Mesenchymal stem cell (in vitro differentiated cells and primary cell): ENCODE measurements around the gene GH1.

Experiments
- DNase-seq: peaks from one replicate; pipeline ENCODE4 v3.0.0-alpha.2; 2013
- H2AFZ ChIP-seq: one replicate; pipeline ENCODE4 v1.6.1; 2013; ENCODE audit warnings: low read depth, mild to moderate bottlenecking, control low read depth, inconsistent platforms, low read length, moderate library complexity
- H2AK5ac ChIP-seq: 2 replicates; pipeline ENCODE4 v1.6.1; 2013; ENCODE audit warnings: low read length, moderate library complexity, mild to moderate bottlenecking, inconsistent platforms; ENCODE audit not compliant: severe bottlenecking
- H2BK120ac ChIP-seq: one replicate; pipeline ENCODE4 v1.6.1; 2013; ENCODE audit warnings: low read depth, mild to moderate bottlenecking, inconsistent platforms, low read length, moderate library complexity
- H2BK12ac ChIP-seq, 2 experiments: one replicate each; pipeline ENCODE4 v1.6.1; 2013; ENCODE audit warnings: inconsistent platforms in 2 of 2, low read length in 2 of 2, mild to moderate bottlenecking in 2 of 2, moderate library complexity in 2 of 2, control low read depth in 1 of 2
- H2BK15ac ChIP-seq: one replicate; pipeline ENCODE4 v1.6.1; 2013; ENCODE audit warnings: mild to moderate bottlenecking, low read depth, inconsistent platforms; ENCODE audit not compliant: poor library complexity, severe bottlenecking
- H2BK5ac ChIP-seq: 2 replicates; pipeline ENCODE4 v1.6.1; 2013; ENCODE audit warnings: low read depth, mild to moderate bottlenecking, low read length, control low read depth, inconsistent platforms; ENCODE audit not compliant: poor library complexity, severe bottlenecking
- H3K14ac ChIP-seq, 2 experiments: one replicate each; pipeline ENCODE4 v1.6.1; 2013; ENCODE audit warnings: inconsistent platforms in 2 of 2, low read length in 2 of 2, control low read depth in 1 of 2, mild to moderate bottlenecking in 1 of 2, moderate library complexity in 1 of 2
- H3K18ac ChIP-seq, 2 experiments: one replicate each; pipeline ENCODE4 v1.6.1; 2013; ENCODE audit warnings: inconsistent platforms in 2 of 2, low read length in 2 of 2, control low read depth in 1 of 2, low read depth in 1 of 2, mild to moderate bottlenecking in 1 of 2
- H3K23ac ChIP-seq, 2 experiments: one replicate each; pipeline ENCODE4 v1.6.1; 2013; ENCODE audit warnings: inconsistent platforms in 2 of 2, low read length in 2 of 2, mild to moderate bottlenecking in 2 of 2, moderate library complexity in 2 of 2, control low read depth in 1 of 2
- H3K27ac ChIP-seq: 2 replicates; pipeline ENCODE4 v1.5.1; 2013; ENCODE audit warnings: mild to moderate bottlenecking, moderate library complexity, low read length, control low read depth, inconsistent platforms; ENCODE audit not compliant: poor library complexity, severe bottlenecking
- H3K27me3 ChIP-seq, 2 experiments: 2 replicates each; pipeline versions ENCODE4 v1.6.1 to v1.7.0; 2013; ENCODE audit warnings: low read length in 2 of 2, mild to moderate bottlenecking in 2 of 2, moderate library complexity in 2 of 2, control low read depth in 1 of 2, inconsistent platforms in 1 of 2; ENCODE audit not compliant: control insufficient read depth in 1 of 2, insufficient read depth in 1 of 2
- H3K36me3 ChIP-seq, 2 experiments: 2 replicates each; pipeline versions ENCODE4 v1.6.1 to v1.7.0; 2013; ENCODE audit warnings: low read length in 2 of 2, control low read depth in 1 of 2, inconsistent platforms in 1 of 2, low read depth in 1 of 2, mild to moderate bottlenecking in 1 of 2; ENCODE audit not compliant: insufficient read depth in 2 of 2, control insufficient read depth in 1 of 2
- H3K4ac ChIP-seq, 2 experiments: one replicate each; pipeline ENCODE4 v1.6.1; 2013; ENCODE audit warnings: inconsistent platforms in 2 of 2, low read length in 2 of 2, mild to moderate bottlenecking in 2 of 2, moderate library complexity in 2 of 2, control low read depth in 1 of 2, low read depth in 1 of 2
- H3K4me1 ChIP-seq: 2 replicates; pipeline ENCODE4 v1.6.1; 2013; ENCODE audit warnings: low read depth, low read length, control low read depth; ENCODE audit not compliant: control insufficient read depth, insufficient read depth
- H3K4me2 ChIP-seq: 2 replicates; pipeline ENCODE4 v1.6.1; 2013; ENCODE audit warnings: low read length, mild to moderate bottlenecking, inconsistent platforms; ENCODE audit not compliant: poor library complexity, severe bottlenecking
- H3K4me3 ChIP-seq, 2 experiments: 2 replicates each; pipeline versions ENCODE4 v1.5.1 to v1.7.0; 2013; ENCODE audit warnings: low read length in 2 of 2, mild to moderate bottlenecking in 2 of 2, control low read depth in 1 of 2, low read depth in 1 of 2; ENCODE audit not compliant: insufficient read depth in 1 of 2
- H3K79me1 ChIP-seq: replicated peaks from 2 replicates; pipeline ENCODE4 v1.6.1; 2013; ENCODE audit warnings: mild to moderate bottlenecking, control low read depth, low read length, inconsistent platforms; ENCODE audit not compliant: poor library complexity, severe bottlenecking
- H3K9ac ChIP-seq: 2 replicates; pipeline ENCODE4 v1.7.0; 2013; ENCODE audit warnings: mild to moderate bottlenecking, low read length, moderate library complexity
- H3K9me3 ChIP-seq: 2 replicates; pipeline ENCODE4 v1.7.0; 2013; ENCODE audit warnings: mild to moderate bottlenecking, low read length; ENCODE audit not compliant: control insufficient read depth
- H4K8ac ChIP-seq: one replicate; pipeline ENCODE4 v1.6.1; 2013; ENCODE audit warnings: inconsistent platforms, mild to moderate bottlenecking, low read length, moderate library complexity
- H4K91ac ChIP-seq: one replicate; pipeline ENCODE4 v1.6.1; 2013; ENCODE audit warnings: mild to moderate bottlenecking, low read length, inconsistent platforms
- WGBS: methylation state at CpG from one replicate; pipeline ENCODE4 v1.1.7; 2013; ENCODE audit warnings: mixed read lengths; 5-methylcytosine and 5-hydroxymethylcytosine counted together

Gene GH1

GRCh38 chr17:63950940-63951907 is 32.6 kb upstream of the GH1 start:
- Histone ChIP-seq H3K4me1 (peaks cover 7% of the 10 kb centered on the region), H2BK120ac (no peak overlapping the region), H2BK5ac (no peak overlapping the region), H3K14ac (no peak overlapping the region), H3K9ac (no peak overlapping the region), H4K91ac (no peak overlapping the region), H3K36me3 (no peaks in the 10 kb centered on the region), H2AK5ac (no peak overlapping the region), H3K18ac (no peak overlapping the region), H3K23ac (no peak overlapping the region), H3K4ac (no peak overlapping the region), H2BK12ac (no peak overlapping the region), H3K27me3 (peaks cover 22 to 56% of the 10 kb centered on the region in 2 experiments), H2BK15ac (no peak overlapping the region), H2AFZ (no peak overlapping the region), H3K4me2 (no peak overlapping the region), H3K79me1 (no peaks in the 10 kb centered on the region), H4K8ac (no peak overlapping the region), H3K27ac (no peak overlapping the region), H3K4me3 (peak overlapping the region in 1 of 2 experiments; percentile 4), H3K9me3 (no peaks in the 10 kb centered on the region)
- WGBS, result 90% methylated on average over 29 of the region's 29 CpGs
- no peak for DNase-seq

DNA sequence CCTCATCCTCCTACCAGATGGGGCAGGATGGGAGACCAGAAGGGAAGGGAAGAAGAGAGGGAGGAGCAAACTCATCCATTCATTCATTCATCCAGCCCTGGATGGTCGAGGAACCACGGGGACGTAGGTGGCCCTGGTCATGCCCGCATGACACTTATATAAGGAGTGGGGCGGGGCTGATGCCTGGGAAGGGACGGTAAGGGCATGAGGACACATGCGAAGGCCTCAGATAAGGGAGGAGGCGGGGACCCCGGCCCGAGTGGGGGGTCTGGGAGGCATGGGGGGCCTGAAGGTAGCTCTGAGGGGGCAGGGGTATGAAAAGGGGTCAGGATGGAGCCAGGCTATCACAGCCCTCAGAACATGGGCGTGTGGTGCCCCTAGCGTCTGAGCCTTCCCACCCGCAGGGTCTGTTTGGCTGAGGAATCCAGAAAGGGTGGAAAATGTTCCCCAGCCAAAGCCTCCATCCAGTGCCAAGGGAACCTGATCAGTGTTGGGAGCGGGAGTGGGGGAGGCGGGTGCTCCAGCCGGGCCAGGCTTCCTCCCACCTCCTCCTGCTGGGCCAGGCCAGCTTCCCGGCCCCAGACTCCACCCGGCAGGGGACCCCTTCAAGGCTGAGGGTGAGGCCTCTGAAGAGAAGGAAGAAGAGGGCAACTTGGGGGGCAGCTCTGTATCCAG is 31.1 kb upstream of the GH1 start:
- H2BK5ac ChIP-seq, result no peak overlapping the region
- H2AK5ac ChIP-seq, result no peak overlapping the region
- H3K36me3 ChIP-seq, result no peaks in the 10 kb centered on the region
- no peak overlapping the region for H2BK15ac ChIP-seq
- no peak overlapping the region for H4K8ac ChIP-seq
- peaks cover 22 to 53% of the 10 kb centered on the region in 2 experiments for H3K27me3 ChIP-seq
- 75% methylated on average over 18 of the region's 18 CpGs for WGBS
- no peak overlapping the region for H3K4me2 ChIP-seq
- H3K14ac ChIP-seq, result no peak overlapping the region
- H3K23ac ChIP-seq, result no peak overlapping the region
- peaks cover 16% of the 10 kb centered on the region for H3K4me1 ChIP-seq
- no peak for DNase-seq
- no peaks in the 10 kb centered on the region for H3K9me3 ChIP-seq
- H3K4ac ChIP-seq, result no peak overlapping the region
- no peak overlapping the region for H3K18ac ChIP-seq
- H3K79me1 ChIP-seq, result no peaks in the 10 kb centered on the region
- no peak overlapping the region for H2AFZ ChIP-seq
- H3K27ac ChIP-seq, result no peak overlapping the region
- no peak overlapping the region for H3K4me3 ChIP-seq
- H4K91ac ChIP-seq, result no peak overlapping the region
- no peak overlapping the region for H2BK120ac ChIP-seq
- no peak overlapping the region for H2BK12ac ChIP-seq
- no peak overlapping the region for H3K9ac ChIP-seq

- H2BK120ac ChIP-seq, result no peak overlapping the region
- no peaks in the 10 kb centered on the region for H3K79me1 ChIP-seq
- no peak overlapping the region for H2BK15ac ChIP-seq
- no peak overlapping the region for H3K9ac ChIP-seq
- H2AK5ac ChIP-seq, result no peak overlapping the region
- H2AFZ ChIP-seq, result no peak overlapping the region
- no peak overlapping the region for H3K4ac ChIP-seq
- H3K23ac ChIP-seq, result no peak overlapping the region
- H3K18ac ChIP-seq, result no peak overlapping the region
- H4K8ac ChIP-seq, result no peak overlapping the region
- no peaks in the 10 kb centered on the region for H3K9me3 ChIP-seq
- H2BK5ac ChIP-seq, result no peak overlapping the region
- peaks cover 22 to 49% of the 10 kb centered on the region in 2 experiments for H3K27me3 ChIP-seq
- peaks cover 16% of the 10 kb centered on the region for H3K4me1 ChIP-seq
- H3K4me2 ChIP-seq, result no peak overlapping the region
- no peak for DNase-seq
- H3K14ac ChIP-seq, result no peak overlapping the region
- no peak overlapping the region for H3K27ac ChIP-seq
- no peak overlapping the region for H4K91ac ChIP-seq
- WGBS, result 87% methylated on average over 9 of the region's 9 CpGs
- no peak overlapping the region for H2BK12ac ChIP-seq
- H3K4me3 ChIP-seq, result no peak overlapping the region
- no peaks in the 10 kb centered on the region for H3K36me3 ChIP-seq
Observed at GRCh38 chr17:63948521-63948920, 29.9 kb upstream of the GH1 start.

GRCh38 chr17:63947711-63948330 is 29.2 kb upstream of the GH1 start:
- no peak overlapping the region for H2BK120ac ChIP-seq
- no peak overlapping the region for H4K8ac ChIP-seq
- no peak overlapping the region for H2BK12ac ChIP-seq
- no peak overlapping the region for H3K4me2 ChIP-seq
- H3K4me1 ChIP-seq, result peaks cover 16% of the 10 kb centered on the region
- no peak overlapping the region for H3K4ac ChIP-seq
- no peak overlapping the region for H4K91ac ChIP-seq
- no peak overlapping the region for H3K9ac ChIP-seq
- H2AK5ac ChIP-seq, result no peak overlapping the region
- H3K27ac ChIP-seq, result no peak overlapping the region
- no peak overlapping the region for H3K18ac ChIP-seq
- DNase-seq, result no peak
- H2BK15ac ChIP-seq, result no peak overlapping the region
- H3K27me3 ChIP-seq, result peaks cover 22 to 49% of the 10 kb centered on the region in 2 experiments
- no peak overlapping the region for H3K23ac ChIP-seq
- H3K36me3 ChIP-seq, result no peaks in the 10 kb centered on the region
- H3K9me3 ChIP-seq, result no peaks in the 10 kb centered on the region
- H3K14ac ChIP-seq, result no peak overlapping the region
- H3K4me3 ChIP-seq, result no peak overlapping the region
- 91% methylated on average over 18 of the region's 18 CpGs for WGBS
- no peak overlapping the region for H2AFZ ChIP-seq
- H2BK5ac ChIP-seq, result no peak overlapping the region
- no peaks in the 10 kb centered on the region for H3K79me1 ChIP-seq
